ENCODE measurements around the gene LPAR1.
"Not testable (repeated sequence)": the region's sequence is repeated elsewhere in the genome, so short reads cannot be mapped to it uniquely, and the experiment has no call there.

LPAR1 gene

DNA sequence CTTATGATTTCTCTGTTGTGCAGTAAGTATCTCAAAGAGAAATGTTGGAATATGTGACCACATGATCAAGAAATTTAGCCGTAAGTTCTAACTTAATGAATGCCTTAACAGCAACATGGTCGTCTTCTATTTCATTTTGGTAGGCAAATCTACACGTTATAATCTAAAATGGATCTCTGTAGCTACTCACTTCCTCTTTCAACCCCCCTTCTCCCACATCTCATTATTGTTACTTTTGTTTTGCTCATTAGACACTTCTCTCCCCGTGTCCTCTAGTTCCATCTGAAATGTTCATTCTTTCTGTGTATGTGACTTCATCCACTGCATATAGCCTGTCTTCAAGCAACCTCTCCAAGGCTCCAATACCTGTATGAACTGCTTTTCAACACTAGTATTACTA lies 27.1 kb upstream of the LPAR1 start:
- Histone ChIP-seq H3K4me1 (ENCODE audit: control insufficient read depth, insufficient read depth, low read length, poor library complexity, severe bottlenecking) (no peaks in the 10 kb centered on the region), H3K27me3 (replicated peaks; ENCODE audit: control insufficient read depth, insufficient read depth, low read length, poor library complexity, severe bottlenecking) (no peaks in the 10 kb centered on the region), H3K9me3 (ENCODE audit: control insufficient read depth, low read length) (no peaks in the 10 kb centered on the region), H3K27ac (ENCODE audit: insufficient read depth, low read length, poor library complexity, severe bottlenecking) (no peak overlapping the region), H3K4me3 (ENCODE audit: insufficient read depth, low read depth, low read length, poor library complexity, severe bottlenecking) (no peak overlapping the region), H3K36me3 (ENCODE audit: control insufficient read depth, insufficient read depth, low read length) (no peaks in the 10 kb centered on the region)
- no peak for DNase-seq

DNA sequence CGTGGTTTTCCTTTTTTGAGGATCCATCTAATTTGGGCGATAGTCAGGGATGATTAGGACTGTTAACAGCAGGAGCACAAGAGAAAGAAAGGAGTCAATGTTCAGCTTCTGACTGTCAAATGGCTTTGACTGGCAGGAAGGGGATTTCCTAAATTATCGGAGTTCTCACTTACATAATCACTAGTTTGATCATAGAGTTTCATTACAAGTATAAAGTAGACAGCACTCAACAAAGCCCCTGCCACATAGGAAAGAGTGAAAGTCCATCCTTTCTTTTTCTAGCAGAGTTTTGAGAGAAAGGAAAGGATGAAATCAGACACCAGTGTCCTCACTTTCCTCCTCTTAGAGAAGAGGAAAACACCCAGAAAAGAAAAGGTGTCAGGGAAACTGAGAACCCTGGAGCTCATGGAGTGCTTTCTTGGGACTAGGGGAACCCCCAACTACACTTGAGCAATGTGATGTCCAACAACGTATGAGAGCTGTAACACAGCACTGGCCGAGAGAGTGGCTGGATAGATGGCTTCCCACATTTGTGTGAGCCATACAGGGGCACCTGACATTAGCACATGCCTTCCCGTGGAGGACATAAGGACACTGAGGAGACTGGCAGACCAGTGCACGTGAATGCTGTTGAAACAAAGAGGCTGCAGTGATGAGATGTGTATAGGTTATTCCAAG lies 26.0 kb upstream of the LPAR1 start:
- H3K4me1 ChIP-seq (ENCODE audit: control insufficient read depth, insufficient read depth, low read length, poor library complexity, severe bottlenecking), result no peaks in the 10 kb centered on the region
- H3K36me3 ChIP-seq (ENCODE audit: control insufficient read depth, insufficient read depth, low read length), result no peaks in the 10 kb centered on the region
- no peak overlapping the region for H3K4me3 ChIP-seq (ENCODE audit: insufficient read depth, low read depth, low read length, poor library complexity, severe bottlenecking)
- no peaks in the 10 kb centered on the region for H3K9me3 ChIP-seq (ENCODE audit: control insufficient read depth, low read length)
- H3K27me3 ChIP-seq (replicated peaks; ENCODE audit: control insufficient read depth, insufficient read depth, low read length, poor library complexity, severe bottlenecking), result no peaks in the 10 kb centered on the region
- DNase-seq, result no peak
- H3K27ac ChIP-seq (ENCODE audit: insufficient read depth, low read length, poor library complexity, severe bottlenecking), result no peak overlapping the region

DNA sequence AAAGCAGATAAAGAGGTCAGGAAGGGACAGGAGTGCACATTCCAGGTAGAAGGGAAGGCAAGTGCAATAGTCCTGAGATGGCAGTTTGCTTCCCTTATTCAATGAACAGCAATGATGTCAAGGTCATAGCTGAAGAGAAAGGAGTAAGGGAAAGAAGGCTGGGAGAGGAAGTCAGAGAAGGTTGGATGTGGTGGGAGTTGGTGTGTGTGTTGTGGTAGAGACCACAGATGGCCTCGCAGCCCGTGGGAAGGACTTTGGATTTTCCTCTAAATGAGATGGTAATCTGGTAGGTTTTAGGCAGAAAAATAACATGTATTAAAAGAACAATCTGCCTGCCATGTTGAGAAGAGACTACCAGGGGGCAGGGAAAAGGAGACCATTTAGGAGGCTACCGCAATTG lies 25.1 kb upstream of the LPAR1 start:
- H3K4me3 ChIP-seq (ENCODE audit: insufficient read depth, low read depth, low read length, poor library complexity, severe bottlenecking), result no peak overlapping the region
- H3K27me3 ChIP-seq (replicated peaks; ENCODE audit: control insufficient read depth, insufficient read depth, low read length, poor library complexity, severe bottlenecking), result no peaks in the 10 kb centered on the region

DNA sequence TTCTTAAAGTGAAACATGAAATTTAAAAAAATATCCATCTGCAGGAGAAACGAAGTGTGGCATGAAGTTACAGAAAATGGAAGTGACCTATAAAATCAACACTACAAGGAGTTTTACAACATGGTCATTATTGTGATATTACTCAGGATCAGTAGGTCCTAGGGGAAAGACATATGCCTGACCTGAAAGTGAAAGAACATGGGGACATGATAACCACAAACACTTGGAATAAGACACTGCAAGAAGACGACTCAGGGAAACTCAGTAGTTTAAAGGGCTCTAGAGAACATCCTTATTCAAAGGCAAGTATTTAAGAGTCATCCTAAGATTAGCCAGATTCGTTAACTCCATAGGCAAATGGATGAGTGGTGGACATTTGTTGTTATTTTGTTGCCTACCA lies 19.9 kb upstream of the LPAR1 start:
- Histone ChIP-seq H3K4me3 (ENCODE audit: insufficient read depth, low read depth, low read length, poor library complexity, severe bottlenecking) (no peak overlapping the region), H3K27me3 (replicated peaks; ENCODE audit: control insufficient read depth, insufficient read depth, low read length, poor library complexity, severe bottlenecking) (no peaks in the 10 kb centered on the region), H3K27ac (ENCODE audit: insufficient read depth, low read length, poor library complexity, severe bottlenecking) (no peak overlapping the region), H3K4me1 (ENCODE audit: control insufficient read depth, insufficient read depth, low read length, poor library complexity, severe bottlenecking) (no peaks in the 10 kb centered on the region), H3K9me3 (ENCODE audit: control insufficient read depth, low read length) (no peaks in the 10 kb centered on the region), H3K36me3 (ENCODE audit: control insufficient read depth, insufficient read depth, low read length) (no peaks in the 10 kb centered on the region)
- no peak for DNase-seq

More for the DNA sequence above, 25.1 kb upstream of the LPAR1 start:
- Histone ChIP-seq H3K4me1 (ENCODE audit: control insufficient read depth, insufficient read depth, low read length, poor library complexity, severe bottlenecking) (no peaks in the 10 kb centered on the region), H3K9me3 (ENCODE audit: control insufficient read depth, low read length) (no peaks in the 10 kb centered on the region), H3K36me3 (ENCODE audit: control insufficient read depth, insufficient read depth, low read length) (no peaks in the 10 kb centered on the region), H3K27ac (ENCODE audit: insufficient read depth, low read length, poor library complexity, severe bottlenecking) (no peak overlapping the region)
- DNase-seq, result no peak

DNA sequence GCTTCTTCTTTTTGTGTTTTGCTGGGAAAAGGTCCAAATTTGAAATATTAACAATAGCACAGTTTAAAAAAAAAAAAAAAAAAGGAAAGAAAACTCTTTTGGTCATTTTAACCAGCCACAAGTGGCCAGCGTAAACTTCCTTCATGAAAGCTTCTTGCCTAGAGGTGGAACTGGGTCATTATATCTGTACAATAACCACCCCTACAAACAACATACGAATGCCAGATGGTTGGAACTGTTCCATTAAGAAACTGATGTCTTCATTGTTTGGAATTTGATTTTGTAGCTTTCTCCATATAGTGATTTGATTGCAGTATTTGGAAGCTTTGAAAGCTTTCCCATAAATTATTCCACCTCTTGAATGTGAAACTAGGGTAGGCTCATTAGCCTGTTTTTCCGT lies 18.3 kb upstream of the LPAR1 start:
- no peak overlapping the region for H3K4me3 ChIP-seq (ENCODE audit: insufficient read depth, low read depth, low read length, poor library complexity, severe bottlenecking)
- no peaks in the 10 kb centered on the region for H3K4me1 ChIP-seq (ENCODE audit: control insufficient read depth, insufficient read depth, low read length, poor library complexity, severe bottlenecking)
- no peaks in the 10 kb centered on the region for H3K36me3 ChIP-seq (ENCODE audit: control insufficient read depth, insufficient read depth, low read length)
- H3K9me3 ChIP-seq (ENCODE audit: control insufficient read depth, low read length), result no peaks in the 10 kb centered on the region
- H3K27ac ChIP-seq (ENCODE audit: insufficient read depth, low read length, poor library complexity, severe bottlenecking), result no peak overlapping the region
- H3K27me3 ChIP-seq (replicated peaks; ENCODE audit: control insufficient read depth, insufficient read depth, low read length, poor library complexity, severe bottlenecking), result no peaks in the 10 kb centered on the region
- DNase-seq, result no peak

DNA sequence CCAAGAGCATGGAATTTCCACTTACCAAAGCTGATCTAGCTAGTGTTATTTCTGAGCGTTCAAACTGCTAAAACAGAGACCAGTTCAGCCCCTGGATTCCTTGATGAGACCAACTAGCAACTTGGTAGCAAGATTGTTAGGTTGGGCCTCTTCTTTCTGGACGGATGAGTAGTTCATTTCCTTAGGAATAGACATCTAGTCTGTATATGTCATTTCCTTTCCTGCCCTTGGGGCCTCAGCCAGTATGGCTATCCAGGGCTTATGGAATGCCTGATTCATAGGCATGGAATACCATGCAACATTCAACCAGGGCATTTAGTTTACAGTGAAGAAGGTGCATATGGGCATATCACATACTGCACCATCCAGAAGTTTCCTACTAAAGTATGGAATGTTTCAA lies 14.5 kb upstream of the LPAR1 start:
- Histone ChIP-seq H3K36me3 (ENCODE audit: control insufficient read depth, insufficient read depth, low read length) (no peaks in the 10 kb centered on the region), H3K9me3 (ENCODE audit: control insufficient read depth, low read length) (no peaks in the 10 kb centered on the region), H3K4me1 (ENCODE audit: control insufficient read depth, insufficient read depth, low read length, poor library complexity, severe bottlenecking) (no peaks in the 10 kb centered on the region), H3K4me3 (ENCODE audit: insufficient read depth, low read depth, low read length, poor library complexity, severe bottlenecking) (no peak overlapping the region), H3K27ac (ENCODE audit: insufficient read depth, low read length, poor library complexity, severe bottlenecking) (no peak overlapping the region), H3K27me3 (replicated peaks; ENCODE audit: control insufficient read depth, insufficient read depth, low read length, poor library complexity, severe bottlenecking) (no peaks in the 10 kb centered on the region)
- DNase-seq, result no peak

DNA sequence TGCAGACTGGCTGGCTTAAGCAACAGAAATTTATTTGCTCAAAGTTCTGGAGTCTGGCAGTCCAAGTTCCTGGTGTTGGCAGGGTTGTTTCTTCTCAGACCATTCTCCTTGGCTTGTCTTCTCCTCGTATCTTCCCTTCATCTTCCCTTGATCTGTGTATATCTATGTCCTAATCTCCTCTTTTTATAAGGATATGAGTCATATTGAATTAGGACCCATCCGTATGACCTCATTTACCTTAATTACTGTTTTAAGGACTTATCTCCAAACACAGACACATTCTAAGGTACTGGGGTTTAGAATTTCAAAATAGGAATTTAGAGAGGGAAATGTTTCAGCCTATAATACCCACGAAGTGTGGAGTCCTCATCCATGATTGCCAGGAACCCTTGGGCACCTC lies 13.1 kb upstream of the LPAR1 start:
- H3K27ac ChIP-seq (ENCODE audit: insufficient read depth, low read length, poor library complexity, severe bottlenecking), result no peak overlapping the region
- H3K27me3 ChIP-seq (replicated peaks; ENCODE audit: control insufficient read depth, insufficient read depth, low read length, poor library complexity, severe bottlenecking), result no peaks in the 10 kb centered on the region
- H3K9me3 ChIP-seq (ENCODE audit: control insufficient read depth, low read length), result no peaks in the 10 kb centered on the region
- H3K4me3 ChIP-seq (ENCODE audit: insufficient read depth, low read depth, low read length, poor library complexity, severe bottlenecking), result no peak overlapping the region
- DNase-seq, result no peak
- no peaks in the 10 kb centered on the region for H3K4me1 ChIP-seq (ENCODE audit: control insufficient read depth, insufficient read depth, low read length, poor library complexity, severe bottlenecking)
- H3K36me3 ChIP-seq (ENCODE audit: control insufficient read depth, insufficient read depth, low read length), result no peaks in the 10 kb centered on the region

DNA sequence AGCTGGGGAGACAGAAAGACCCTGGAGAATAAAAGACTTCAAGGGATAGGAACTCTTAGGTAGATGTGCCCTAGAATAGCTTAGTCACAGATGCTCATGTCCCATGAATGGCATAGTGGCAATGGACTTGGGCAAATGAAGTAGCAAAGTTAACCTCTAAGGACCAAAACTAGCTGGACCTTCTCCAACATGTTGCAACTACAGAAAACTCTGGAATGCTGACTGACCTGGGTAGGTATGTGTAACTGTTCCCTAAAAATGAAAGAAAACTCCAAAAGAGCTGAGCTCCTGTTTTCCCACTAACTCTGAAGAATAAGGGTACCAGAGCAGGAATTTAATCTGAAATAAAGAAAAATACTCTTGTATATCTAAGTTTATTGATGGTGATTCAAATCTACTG lies 12.5 kb upstream of the LPAR1 start:
- H3K4me3 ChIP-seq (ENCODE audit: insufficient read depth, low read depth, low read length, poor library complexity, severe bottlenecking), result no peak overlapping the region
- H3K27me3 ChIP-seq (replicated peaks; ENCODE audit: control insufficient read depth, insufficient read depth, low read length, poor library complexity, severe bottlenecking), result no peaks in the 10 kb centered on the region
- no peaks in the 10 kb centered on the region for H3K36me3 ChIP-seq (ENCODE audit: control insufficient read depth, insufficient read depth, low read length)
- no peak for DNase-seq
- H3K4me1 ChIP-seq (ENCODE audit: control insufficient read depth, insufficient read depth, low read length, poor library complexity, severe bottlenecking), result no peaks in the 10 kb centered on the region
- H3K27ac ChIP-seq (ENCODE audit: insufficient read depth, low read length, poor library complexity, severe bottlenecking), result no peak overlapping the region
- no peaks in the 10 kb centered on the region for H3K9me3 ChIP-seq (ENCODE audit: control insufficient read depth, low read length)

DNA sequence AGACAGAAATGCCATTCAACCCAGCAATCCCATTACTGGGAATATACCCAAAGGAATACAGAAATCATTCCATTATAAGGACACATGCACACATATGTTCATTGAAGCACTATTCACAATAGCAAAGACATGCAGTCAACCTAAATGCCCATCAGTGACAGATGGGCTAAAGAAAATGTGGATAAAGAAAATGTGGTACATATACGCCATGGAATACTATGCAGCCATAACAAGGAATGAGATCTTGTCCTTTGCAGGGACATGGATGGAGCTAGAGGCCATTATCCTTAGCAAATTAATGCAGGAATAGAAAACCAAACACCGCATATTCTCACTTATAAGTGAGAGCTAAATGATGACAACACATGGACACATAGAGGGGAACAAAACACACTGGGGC lies 9.0 kb upstream of the LPAR1 start:
- H3K36me3 ChIP-seq (ENCODE audit: control insufficient read depth, insufficient read depth, low read length); H3K4me3 ChIP-seq (ENCODE audit: insufficient read depth, low read depth, low read length, poor library complexity, severe bottlenecking); H3K27me3 ChIP-seq (replicated peaks; ENCODE audit: control insufficient read depth, insufficient read depth, low read length, poor library complexity, severe bottlenecking); H3K9me3 ChIP-seq (ENCODE audit: control insufficient read depth, low read length); DNase-seq; H3K27ac ChIP-seq (ENCODE audit: insufficient read depth, low read length, poor library complexity, severe bottlenecking); H3K4me1 ChIP-seq (ENCODE audit: control insufficient read depth, insufficient read depth, low read length, poor library complexity, severe bottlenecking): not testable (repeated sequence)

DNA sequence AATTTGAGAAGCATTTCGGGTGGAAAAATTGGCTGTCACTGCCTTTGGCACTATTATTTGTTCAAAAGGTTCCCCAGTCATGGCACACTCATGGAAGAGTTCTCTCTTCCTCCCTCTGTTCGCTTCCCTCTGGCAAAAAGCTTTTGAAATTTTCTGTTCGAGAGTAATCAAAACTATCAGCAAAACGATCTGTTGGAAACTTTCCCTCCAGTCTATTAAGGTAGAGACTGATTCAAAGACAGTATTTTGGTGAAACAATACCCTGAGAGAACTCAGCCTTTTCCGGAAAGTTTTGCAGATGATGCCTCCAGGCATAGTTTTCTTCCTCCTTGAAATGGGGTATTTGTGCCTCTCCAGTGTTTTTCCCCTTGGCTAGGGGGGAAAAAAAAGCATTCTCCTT lies 3.6 kb upstream of the LPAR1 start:
- Histone ChIP-seq H3K4me1 (ENCODE audit: control insufficient read depth, insufficient read depth, low read length, poor library complexity, severe bottlenecking) (no peaks in the 10 kb centered on the region), H3K27me3 (replicated peaks; ENCODE audit: control insufficient read depth, insufficient read depth, low read length, poor library complexity, severe bottlenecking) (no peaks in the 10 kb centered on the region), H3K27ac (ENCODE audit: insufficient read depth, low read length, poor library complexity, severe bottlenecking) (no peak overlapping the region), H3K36me3 (ENCODE audit: control insufficient read depth, insufficient read depth, low read length) (no peaks in the 10 kb centered on the region), H3K4me3 (ENCODE audit: insufficient read depth, low read depth, low read length, poor library complexity, severe bottlenecking) (no peak overlapping the region), H3K9me3 (ENCODE audit: control insufficient read depth, low read length) (no peaks in the 10 kb centered on the region)
- no peak for DNase-seq
